HS-27A (cell line): ENCODE data around the gene CYP46A1.
"Not testable (repeated sequence)": the region's sequence is repeated elsewhere in the genome, so short reads cannot be mapped to it uniquely, and the experiment has no call there.

Experiments
- DNase-seq: peaks from one replicate; pipeline ENCODE4 v3.0.0-alpha.2; 2012; ENCODE audit warnings: low read depth, missing footprints

The CYP46A1 gene

DNA sequence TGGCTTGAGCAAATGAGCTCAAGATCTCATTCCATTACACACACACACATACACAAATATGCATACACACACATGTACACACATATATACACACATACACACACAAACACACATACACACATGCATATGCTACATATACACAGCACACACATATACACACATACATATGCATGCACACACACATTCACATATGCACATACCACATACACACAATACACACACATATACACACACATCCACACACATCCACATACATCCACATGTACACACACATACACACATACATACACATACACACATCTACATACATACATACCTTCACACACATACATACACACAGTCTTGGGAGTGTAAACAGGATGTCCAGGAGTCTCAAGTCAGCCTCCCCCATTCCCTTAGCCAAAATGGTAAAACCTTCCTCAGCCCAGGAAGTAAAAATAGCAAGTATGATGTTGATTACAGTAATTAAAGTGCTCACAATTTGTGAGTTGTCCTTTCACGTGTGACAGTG is 26.4 kb upstream of the CYP46A1 start:
- DNase-seq: no peak

DNA sequence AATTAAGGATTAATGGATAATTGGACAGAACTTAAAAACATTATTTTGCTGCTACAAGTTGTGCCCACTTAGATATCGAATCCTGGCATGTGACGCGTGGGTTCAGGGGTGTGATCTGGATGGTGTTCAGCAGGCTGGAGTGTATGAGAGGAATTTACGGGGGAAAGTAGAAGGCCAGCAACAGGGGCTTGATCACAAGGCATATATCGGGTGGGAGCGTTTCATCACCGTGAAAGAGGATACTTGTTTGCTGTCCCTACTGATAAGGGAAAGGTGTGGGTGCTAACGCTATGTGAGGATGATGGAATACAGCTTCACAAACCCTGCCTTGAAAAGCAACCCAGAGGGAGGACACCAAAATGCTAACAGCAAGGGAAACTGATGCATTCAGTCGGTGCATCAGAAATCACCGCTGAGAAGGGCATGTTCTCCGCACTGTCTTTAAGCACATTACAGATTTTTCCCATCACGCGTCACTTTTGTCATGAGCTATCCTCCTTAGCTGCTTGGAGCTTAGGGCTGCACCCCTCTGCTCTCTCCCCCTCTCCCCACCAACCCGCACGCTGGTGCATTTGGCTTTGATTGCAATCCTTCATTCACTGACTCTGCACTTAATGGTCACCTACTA is 25.8 kb upstream of the CYP46A1 start:
- no peak for DNase-seq

DNA sequence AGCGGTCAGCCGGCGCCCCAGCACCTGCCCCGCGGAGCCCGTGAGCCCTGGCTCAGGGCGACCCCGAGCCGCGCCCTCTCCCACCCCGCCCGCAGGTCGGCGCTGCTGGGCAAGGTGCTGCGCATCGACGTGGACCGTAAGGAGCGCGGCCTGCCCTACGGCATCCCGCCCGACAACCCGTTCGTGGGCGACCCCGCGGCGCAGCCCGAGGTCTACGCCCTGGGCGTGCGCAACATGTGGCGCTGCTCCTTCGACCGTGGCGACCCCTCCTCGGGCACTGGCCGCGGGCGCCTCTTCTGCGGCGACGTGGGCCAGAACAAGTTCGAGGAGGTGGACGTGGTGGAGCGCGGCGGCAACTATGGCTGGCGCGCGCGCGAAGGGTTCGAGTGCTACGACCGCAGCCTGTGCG is 24.8 kb upstream of the CYP46A1 start:
- no peak for DNase-seq

DNA sequence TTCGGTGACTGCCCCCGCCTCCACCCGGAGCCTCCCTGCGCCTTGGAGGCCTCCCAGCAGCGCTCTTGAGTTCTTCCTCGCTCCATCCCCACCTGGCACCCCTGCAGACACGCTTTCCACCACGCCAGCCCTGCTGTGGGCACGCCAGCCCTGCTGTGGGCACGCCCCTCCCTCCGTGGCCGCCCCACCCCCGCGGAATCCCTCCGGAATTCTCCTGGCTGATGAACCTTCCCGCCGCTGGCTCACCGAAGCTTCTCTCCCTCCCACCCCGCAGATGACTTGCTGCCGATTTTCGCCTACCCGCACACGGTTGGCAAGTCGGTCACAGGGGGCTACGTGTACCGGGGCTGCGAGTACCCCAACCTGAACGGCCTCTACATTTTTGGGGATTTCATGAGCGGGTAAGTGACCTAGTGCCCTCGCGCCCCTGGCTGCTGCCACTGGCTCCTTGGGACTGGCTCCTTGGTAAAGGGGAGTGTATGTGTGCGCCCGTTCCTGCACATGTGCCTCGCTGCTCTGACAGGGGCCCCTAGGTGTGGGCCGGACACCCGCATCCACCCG is 24.0 kb upstream of the CYP46A1 start:
- DNase-seq: no peak

DNA sequence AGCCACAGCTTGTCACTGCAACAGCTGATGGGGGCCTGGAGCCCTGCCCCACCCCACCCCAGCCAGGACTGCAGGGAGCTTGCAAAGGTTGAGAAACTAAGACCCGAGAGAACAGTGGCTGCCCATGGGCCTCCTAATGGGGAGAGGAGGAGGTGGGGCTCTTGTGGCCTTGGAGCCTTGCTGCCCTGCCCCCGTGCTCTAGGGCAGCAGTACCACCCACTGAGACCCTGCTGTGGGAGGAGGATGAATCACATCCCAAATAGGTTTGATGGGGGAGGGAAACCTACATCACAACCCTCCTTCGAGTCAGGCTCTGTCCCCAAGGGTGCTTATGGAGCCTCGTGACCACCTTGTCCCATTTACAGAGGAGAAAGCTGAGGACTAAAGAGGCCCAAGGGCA is 23.3 kb upstream of the CYP46A1 start:
- no peak for DNase-seq

DNA sequence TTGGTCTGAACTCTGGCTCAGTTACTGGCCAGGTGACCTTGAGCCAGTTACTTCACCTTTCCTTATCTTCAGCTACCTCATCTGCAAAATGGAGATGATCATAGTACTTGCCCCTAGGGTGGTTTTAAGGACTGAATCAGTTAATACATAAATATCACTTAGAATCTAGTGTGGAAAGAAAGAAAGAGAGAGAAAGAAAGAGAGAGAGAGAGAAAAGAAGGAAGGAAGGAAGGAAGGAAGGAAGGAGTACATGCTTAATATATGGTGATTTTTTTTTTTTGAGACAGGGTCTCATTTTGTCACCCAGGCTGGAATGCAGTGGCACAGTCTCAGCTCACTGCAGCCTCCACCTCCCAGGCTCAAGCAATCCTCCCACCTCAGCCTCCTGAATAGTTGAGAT is 22.9 kb upstream of the CYP46A1 start:
- DNase-seq: not testable (repeated sequence)

DNA sequence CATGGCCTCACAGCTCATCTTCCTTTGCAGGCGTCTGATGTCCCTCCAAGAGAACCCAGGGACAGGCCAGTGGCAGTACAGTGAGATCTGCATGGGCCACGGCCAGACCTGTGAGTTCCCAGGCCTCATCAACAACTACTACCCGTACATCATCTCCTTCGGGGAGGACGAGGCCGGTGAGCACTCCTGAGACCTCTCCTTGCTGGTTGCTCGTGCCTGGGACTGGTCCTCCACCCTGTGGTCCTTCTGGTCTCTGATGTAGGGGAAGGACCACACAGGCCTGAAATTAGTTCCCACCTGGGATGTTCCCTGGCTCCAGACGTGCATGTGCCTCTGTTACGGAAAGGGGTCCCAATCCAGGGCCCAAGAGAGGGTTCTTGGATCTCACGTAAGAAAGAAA is 21.3 kb upstream of the CYP46A1 start:
- no peak for DNase-seq

DNA sequence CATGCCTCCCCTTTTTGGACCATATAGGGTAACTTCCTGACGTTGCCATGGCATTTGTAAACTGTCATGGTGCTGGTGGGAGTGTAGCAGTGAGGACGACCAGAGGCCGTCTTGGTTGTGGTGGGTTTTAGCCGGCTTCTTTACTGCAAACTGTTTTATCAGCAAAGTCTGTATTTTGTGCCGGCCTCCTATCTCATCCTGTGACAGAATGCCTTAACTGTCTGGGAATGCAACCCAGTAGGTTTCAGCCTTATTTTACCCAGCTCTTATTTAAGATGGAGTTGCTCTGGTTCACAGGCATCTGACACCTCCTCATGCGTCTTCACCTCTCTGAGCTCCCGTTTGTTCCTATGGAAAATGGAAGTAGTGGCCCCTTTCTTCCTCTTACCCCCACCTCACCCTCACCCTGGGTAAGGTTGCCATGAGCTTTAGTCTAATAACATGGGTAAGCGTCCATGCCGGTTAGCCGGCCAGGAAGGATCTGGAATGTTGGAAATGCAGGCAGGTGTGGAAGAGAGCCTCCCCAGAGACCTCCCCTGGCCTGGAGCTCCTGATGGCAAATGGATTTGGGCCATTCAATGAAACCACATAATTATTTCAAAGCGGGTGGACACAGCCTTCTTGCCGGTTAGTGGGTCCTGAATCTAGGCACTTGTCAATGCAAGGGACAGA is 20.6 kb upstream of the CYP46A1 start:
- DNase-seq: no peak

DNA sequence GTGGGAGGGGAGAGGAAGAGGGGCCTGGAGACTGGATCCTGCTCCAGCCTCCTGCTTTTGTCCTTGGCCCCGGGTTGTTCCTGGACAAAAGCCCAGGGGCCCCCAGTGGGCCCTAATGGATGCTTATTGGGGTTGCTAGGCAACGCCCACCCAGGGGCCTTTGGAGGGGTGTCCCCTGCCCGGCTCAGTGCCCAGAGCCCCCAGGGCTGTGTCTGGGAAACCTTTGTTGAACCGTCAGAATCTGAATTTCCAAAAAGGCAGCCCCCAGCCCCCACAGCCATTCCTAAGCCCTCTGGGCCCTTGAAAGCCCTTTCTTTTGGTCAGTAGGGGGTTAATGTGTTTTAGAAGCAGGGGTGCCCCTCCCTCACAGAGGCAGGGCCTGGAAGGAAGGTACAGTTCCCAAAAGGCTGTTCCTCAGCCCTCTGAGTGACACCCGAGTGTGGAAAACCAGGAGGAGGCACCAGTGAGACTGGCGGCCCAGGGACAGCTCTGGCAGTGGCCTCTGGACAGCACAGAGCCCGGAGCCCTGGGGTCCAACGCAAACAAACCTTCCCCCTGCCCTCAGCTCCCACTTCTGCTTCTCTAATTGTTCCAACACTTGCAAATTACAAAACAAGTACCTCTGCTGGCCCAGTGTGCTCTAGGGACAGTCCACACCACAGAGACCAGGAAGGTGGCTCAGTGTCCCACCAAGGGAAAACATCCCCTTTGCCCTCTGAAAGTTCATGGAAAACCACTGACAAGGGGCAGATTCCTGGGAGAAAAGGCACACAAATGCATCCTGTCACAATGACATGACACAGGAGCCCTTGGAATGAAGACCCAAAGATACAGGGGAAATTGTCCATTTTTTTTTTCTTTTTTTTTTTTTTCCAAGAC is 19.8 kb upstream of the CYP46A1 start:
- no peak for DNase-seq

DNA sequence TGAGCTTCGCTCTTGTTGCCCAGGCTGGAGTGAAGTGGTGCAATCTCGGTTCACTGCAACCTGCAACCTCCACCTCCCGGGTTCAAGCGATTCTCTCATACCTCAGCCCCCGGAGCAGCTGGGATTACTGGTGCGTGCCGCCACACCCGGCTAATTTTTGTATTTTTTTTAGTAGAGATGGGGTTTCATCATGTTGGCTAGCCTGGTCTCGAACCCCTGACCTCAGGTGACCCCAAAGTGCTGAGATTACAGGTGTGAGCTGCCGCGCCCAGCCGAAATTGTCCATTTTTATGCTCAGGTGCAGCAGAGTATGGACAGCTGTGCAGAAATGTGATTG is 19.2 kb upstream of the CYP46A1 start:
- no peak for DNase-seq

DNA sequence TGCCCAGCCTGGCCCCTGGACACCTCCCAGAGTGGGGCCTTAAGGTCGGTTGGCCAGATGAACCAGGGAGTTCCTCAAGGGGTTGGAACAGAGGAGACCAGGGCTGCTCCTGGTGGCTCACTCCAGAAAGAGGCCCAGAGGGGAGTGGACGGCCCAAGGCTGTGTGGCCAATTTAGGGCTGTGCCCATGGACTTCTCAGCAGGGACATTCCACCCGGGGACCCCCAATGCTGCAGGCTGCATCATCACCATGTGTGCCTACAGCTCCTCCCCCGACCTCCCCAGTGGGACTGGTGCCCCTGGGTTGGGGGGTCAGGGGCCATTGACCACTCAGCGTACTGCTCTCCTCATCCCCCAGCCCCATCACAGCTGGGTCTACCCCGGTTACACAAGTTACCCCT is 17.6 kb upstream of the CYP46A1 start:
- no peak for DNase-seq

DNA sequence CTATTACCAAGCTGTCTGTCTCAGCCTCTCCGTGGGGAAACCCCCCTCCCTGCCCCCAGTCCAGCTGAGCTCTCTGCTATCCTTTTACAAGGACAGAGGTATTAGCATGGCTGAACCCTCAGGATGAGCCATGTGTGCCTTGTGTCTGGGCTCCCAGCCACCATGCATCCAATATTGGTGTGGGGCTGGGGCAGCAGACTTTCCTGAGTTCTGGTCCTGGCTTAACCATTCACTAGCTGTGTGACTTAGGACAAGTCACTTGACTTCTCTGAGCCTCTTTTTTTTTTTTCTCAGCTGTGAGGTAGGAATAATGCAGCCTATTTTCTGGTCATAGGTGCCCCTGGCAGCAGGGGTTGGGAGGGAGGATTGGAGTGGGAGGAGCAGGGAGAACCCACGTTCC is 17.1 kb upstream of the CYP46A1 start:
- DNase-seq: no peak

DNA sequence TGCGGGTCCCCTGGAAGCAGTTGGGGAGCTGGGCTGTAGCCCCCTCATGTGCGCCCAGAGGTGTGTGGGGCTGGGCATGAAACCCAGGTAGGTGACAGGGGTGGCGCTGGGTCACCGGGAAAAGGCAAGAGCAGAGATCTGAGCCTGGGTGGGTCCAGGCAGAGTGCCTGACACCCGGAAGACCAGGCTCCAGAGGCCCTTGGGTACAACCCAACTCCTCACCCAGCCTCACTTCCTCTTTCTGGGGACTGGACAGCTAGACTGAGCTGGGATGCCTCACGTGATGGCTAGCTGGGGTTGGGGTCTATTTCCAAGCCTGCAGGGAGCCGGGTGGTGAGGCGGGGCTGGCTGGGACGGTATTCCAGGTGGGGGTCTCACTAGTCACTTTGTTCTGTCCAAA is 16.3 kb upstream of the CYP46A1 start:
- no peak for DNase-seq

DNA sequence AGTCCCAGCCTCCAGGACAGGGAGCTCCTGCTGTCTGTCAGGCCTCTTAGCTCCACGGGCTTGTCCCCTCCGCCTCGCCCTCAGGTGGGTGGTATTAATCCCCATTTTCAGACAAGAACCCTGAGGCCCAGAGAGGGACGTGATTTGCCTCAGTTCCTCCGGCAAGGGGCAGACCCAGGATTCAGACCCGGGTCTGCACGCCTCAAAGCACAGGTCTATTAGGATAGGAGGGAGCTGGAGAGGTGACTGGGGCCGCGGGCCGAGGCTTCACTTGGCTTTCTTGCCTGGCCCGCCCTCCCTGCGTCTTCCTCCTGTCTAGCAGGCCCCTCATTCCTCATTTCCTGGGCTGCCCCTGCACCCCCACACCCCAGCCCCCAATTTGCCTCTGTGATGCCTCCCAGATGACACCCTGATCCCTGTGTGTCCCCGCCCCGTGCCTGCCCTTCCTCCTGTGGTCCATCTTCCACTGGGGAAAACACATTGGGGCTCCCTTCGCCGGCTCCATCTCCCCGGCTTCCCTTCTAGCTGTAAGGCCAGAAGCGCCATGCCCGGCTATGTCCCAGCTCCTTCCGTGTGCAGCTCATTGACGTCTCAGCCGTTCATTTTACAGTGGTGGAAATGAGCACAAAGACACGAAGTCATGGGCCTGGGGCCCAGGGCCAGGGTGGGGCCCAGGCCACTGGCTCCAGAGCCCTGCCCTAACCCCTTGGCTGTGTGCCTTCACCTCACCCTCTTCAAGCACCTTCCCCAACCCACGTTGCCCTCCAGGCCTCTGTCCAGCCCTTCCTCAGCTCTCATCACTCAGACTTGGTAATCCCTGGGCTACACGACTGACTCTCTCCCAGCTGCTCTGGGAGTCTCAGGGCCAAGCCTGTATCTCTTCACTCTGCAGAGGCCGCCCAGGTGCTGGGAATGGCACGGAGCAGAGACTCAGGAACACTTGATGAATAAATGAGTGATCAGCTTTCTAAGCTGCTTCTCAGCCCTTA is 15.5 kb upstream of the CYP46A1 start:
- no peak for DNase-seq

DNA sequence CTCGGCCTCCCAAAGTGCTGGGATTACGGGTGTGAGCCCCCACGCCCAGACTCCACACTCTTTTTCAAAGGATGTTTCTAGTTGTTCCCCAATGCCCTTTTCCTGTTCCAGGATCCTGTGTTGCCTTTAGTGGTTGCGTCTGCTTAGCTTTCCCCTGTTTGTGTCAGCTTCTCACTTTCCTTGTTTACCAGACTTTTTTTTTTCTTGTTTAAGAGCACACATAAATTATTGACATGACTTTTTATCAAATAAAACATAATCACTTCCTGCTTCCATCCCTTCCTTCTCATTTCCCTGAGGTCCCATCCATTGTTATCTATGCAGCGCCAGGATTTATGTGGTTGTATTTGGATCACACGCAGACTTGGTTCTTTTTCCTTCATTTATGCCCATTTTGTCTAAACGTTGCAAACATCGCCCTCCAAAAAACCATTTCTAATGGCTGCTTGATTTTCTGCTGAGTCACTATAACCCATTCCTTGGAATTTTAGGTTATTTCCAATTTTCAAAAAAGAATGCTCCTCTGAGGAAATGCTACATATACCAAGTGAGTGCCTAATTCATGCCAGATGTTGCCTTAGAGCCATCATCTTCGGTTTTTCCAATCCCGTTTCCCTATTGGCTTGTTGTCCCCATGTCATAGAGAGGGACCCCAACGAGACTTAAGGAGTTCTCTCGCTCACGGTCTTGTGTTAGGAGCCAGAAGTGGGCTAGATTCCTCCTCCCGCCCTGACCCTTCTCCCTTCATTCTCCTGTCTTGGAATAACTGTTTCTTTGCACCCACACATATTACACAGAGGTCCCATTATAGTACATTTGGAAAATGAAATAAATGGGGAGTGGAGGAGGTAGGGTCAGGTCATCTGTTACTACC is 13.5 kb upstream of the CYP46A1 start:
- no peak for DNase-seq

DNA sequence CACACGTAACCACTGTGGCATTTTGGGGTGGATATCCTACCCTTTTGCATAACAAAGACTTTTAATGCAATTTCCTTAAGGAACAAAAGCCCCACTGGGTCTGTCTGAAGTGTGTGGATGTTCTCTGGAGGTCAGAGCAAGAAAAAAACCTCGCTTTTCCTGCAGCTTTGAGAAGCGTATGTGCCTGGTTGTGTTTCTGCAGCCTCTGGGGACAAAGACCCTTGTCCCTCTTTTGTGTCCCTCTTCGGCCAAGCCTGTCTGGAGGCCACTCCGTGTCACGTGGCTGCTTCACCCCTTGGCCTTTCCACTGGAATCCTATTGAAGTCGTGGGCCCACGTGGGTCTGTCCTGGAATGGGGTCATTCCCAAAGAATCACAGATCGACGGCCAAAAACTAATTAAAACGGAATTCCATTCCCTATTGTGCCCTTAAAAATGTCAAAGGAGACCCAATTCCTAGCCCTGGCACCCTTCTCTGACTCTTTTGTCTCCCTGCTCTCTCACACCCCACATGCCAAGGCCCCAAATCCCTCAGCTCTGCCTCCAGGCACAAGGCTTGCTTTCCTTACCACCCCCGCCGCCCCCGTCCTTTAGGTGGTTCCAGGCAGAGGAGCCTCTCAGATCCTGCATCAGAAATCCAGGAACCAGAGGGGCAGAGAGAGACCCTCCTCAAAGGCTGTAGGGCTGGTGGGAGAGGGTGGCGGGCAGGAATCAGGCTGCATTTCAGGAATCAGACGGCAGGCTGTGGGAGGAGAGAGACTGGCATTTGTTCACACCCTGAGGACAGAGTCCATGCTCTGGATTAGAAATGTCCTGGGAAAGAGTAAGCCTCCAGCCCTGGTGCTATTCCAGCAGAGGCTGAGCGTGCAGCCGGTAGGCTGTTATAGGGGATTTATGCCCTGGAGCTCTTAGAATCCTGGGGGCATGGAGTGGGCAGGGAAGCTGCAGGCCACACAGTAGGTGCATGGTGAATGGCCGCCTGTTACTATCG is 12.6 kb upstream of the CYP46A1 start:
- no peak for DNase-seq

DNA sequence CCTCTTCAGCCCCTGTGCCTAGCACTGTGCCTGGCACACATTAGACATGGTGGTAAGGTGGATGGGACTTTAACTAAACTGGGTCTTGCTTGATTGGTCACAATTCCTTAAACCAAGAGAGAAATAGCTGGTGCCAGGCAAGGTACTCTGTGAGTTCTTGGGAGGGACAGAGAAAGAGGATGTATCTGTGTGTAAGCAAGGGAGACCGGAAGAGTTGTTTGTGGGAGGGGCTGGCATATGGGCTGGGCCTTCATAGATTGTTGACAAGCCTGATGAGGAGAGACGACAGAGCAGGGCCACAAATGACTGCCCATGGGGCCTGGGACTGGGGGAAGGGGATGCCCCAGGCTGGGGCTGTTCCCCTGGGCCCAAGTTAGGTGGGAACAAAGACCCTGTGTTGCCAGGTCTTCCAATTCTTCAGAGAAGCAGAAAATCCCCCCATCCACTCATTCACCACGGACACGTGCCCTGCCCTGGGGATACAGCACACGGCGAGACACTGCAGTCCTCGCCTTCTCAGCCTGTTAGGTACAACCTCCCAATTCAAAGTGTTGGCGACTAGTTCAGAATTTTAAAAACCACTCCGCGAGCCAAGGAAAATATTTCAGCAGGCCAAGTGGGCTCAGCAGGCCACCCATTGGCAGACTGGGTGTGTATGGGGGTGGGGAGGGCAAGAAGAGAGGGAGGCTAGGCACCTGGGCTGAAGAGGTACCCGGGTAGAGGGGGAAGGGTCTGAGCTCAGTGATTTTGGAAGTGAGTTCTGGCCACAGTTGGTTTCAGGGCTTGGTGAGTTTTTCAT is 11.4 kb upstream of the CYP46A1 start:
- DNase-seq: no peak

DNA sequence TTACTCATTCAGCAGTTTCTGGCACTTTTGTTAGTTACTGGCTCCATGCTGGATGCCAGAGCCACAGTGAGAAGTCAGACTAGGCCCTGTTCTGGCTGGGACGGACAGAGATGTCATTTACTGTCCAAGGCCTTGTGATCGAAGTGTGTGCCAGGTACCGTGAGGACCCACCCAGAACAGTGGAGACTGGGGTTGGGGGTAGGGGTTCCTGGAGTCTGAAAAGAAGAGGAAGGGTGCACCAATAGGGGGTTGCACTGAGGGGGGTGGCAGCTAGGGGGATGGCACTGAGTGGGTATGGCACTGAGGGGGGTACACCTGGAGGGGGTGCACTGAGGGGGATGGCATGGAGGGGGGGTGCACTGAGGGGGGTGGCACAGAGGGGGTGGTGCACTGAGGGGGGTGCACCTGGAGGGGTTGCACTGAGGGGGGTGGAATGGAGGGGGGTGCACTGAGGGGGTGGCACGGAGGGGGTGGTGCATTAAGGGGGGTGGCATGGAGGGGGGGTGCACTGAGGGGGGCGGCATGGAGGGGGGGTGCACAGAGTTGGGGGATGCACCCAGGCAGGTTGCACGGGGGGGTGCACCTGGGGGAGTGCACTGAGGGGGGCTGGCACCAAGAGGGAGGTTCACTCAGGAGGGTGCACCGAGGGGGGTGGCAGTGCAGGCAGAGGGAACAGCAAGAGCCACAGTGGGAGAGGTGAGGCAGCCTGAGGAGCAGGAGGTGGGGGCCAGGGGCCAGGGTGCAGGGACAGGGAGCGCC is 10.6 kb upstream of the CYP46A1 start:
- DNase-seq: no peak
